Fibroblast of lung (primary cell): ENCODE measurements around the gene ARSG.

Experiments
- EZH2 ChIP-seq: IDR thresholded peaks from 2 replicates; pipeline ENCODE4 v1.5.1; 2012; ENCODE audit warnings: low read length, control low read depth, mild to moderate bottlenecking; ENCODE audit errors: missing control alignments
- TF ChIP-seq, protein P1 (sequence below), 2 donors: IDR thresholded peaks in 1 of 2; conservative IDR thresholded peaks in 1 of 2; 1 replicate in 1 of 2; 2 replicates in 1 of 2; pipeline ENCODE4 v1.5.1; 2011 to 2012; ENCODE audit warnings: low read length in 2 of 2, control low read depth in 1 of 2, inconsistent platforms in 1 of 2, low read depth in 1 of 2, mild to moderate bottlenecking in 1 of 2

DNA sequence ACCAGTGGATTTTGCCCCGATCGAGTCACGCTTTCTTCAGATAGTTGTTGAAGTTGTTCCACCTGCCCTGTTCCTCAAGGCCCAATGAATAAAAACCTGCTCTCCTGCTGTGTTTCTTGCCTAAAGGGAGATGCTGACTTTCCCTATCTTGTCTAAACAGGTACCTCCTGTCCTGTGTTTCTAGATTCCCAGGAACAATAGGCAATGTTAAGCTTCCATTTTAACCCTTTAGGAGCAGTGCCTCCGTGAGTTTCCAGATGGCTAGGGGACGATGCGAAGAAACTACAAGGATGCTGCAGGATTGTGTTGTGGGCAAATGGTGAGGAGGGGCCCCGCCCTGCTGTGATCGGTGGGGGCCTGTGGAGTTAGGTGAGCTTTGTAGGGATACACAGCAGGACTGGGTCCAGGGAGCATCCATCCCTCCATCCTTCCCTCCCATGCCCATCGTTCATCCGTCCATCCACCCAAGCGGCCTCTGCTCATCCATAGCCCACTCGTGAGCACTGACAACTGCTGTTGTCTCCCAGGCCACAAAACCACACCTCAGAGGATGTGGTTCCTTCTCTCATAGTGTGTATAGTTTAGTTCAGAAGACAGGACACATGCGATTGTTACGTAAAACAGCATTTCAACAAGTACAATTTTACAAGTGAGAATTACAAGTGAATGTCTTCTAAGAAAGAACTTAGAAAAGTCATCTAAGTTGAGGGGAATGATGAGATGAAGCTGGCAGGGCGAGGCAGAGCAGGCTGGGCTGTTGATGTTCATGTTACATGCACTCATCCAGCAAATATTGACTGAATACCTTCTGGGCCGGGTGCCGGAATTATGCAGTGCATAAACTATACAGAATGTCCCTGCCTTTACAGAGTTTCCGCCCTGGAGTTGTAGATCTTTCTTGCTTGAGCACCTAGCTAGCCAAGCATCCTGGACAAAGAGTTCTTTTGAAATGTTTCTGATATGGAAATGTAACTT lies 5.2 kb downstream of the ARSG start:
- TF ChIP-seq, protein P1, sequence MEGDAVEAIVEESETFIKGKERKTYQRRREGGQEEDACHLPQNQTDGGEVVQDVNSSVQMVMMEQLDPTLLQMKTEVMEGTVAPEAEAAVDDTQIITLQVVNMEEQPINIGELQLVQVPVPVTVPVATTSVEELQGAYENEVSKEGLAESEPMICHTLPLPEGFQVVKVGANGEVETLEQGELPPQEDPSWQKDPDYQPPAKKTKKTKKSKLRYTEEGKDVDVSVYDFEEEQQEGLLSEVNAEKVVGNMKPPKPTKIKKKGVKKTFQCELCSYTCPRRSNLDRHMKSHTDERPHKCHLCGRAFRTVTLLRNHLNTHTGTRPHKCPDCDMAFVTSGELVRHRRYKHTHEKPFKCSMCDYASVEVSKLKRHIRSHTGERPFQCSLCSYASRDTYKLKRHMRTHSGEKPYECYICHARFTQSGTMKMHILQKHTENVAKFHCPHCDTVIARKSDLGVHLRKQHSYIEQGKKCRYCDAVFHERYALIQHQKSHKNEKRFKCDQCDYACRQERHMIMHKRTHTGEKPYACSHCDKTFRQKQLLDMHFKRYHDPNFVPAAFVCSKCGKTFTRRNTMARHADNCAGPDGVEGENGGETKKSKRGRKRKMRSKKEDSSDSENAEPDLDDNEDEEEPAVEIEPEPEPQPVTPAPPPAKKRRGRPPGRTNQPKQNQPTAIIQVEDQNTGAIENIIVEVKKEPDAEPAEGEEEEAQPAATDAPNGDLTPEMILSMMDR (conservative IDR thresholded peaks at IDR 0.05 in 1 of 2, IDR thresholded peaks at IDR 0.05 in 1 of 2; ENCODE audit: low read depth in 1 of 2, low read length in 2 of 2) = no peak
- TF ChIP-seq EZH2 = no peak
